Fibroblast of lung (primary cell): ENCODE measurements around the gene DMXL2. TPM values are rescaled to one million over a fixed set of nuclear protein-coding genes. Genes with fewer than 3 reads are reported as not detected.

Experiments used
- DNase-seq, 2 donors: peaks; one replicate each; pipeline versions ENCODE4 v3.0.0 to v3.0.0-alpha.2; 2010; ENCODE audit warnings: low read depth in 2 of 2
- H2AFZ ChIP-seq: 2 replicates; pipeline ENCODE4 v1.5.1; 2012; ENCODE audit warnings: low read length, control low read depth, inconsistent platforms
- H3K27ac ChIP-seq: 2 replicates; pipeline ENCODE4 v1.5.1; 2011; ENCODE audit warnings: low read length, control low read depth; ENCODE audit not compliant: insufficient read depth
- H3K27me3 ChIP-seq: 2 replicates; pipeline ENCODE4 v1.5.1; 2011; ENCODE audit warnings: mild to moderate bottlenecking, low read length; ENCODE audit not compliant: control insufficient read depth, insufficient read depth
- H3K36me3 ChIP-seq: 2 replicates; pipeline ENCODE4 v1.5.1; 2011; ENCODE audit warnings: low read length; ENCODE audit not compliant: control insufficient read depth, insufficient read depth
- H3K4me1 ChIP-seq: 2 replicates; pipeline ENCODE4 v1.5.1; 2011; ENCODE audit warnings: low read length; ENCODE audit not compliant: control insufficient read depth, insufficient read depth; ENCODE audit errors: extremely low read depth
- H3K4me2 ChIP-seq: 2 replicates; pipeline ENCODE4 v1.5.1; 2011; ENCODE audit warnings: low read length, control low read depth; ENCODE audit not compliant: insufficient read depth; ENCODE audit errors: extremely low read depth
- H3K4me3 ChIP-seq, 4 experiments: fragments of 200-600 bp in 1 of 4; sonication (generic) in 1 of 4; replicated peaks in 1 of 4; 2 replicates each; pipeline ENCODE4 v1.5.1; 2011 to 2016; ENCODE audit warnings: low read length in 4 of 4, low read depth in 3 of 4, mild to moderate bottlenecking in 3 of 4, control low read depth in 2 of 4, inconsistent platforms in 1 of 4, mixed read lengths in 1 of 4; ENCODE audit not compliant: insufficient read depth in 1 of 4; ENCODE audit errors: control extremely low read depth in 1 of 4
- H3K79me2 ChIP-seq: 2 replicates; pipeline ENCODE4 v1.5.1; 2012; ENCODE audit warnings: mild to moderate bottlenecking, low read length, inconsistent platforms; ENCODE audit not compliant: control insufficient read depth, insufficient read depth
- H3K9ac ChIP-seq: 2 replicates; pipeline ENCODE4 v1.5.1; 2011; ENCODE audit warnings: mild to moderate bottlenecking, low read length, control low read depth; ENCODE audit not compliant: insufficient read depth
- H3K9me3 ChIP-seq: 2 replicates; pipeline ENCODE4 v1.5.1; 2012; ENCODE audit warnings: low read depth, low read length; ENCODE audit not compliant: control insufficient read depth, insufficient read depth
- H4K20me1 ChIP-seq: 2 replicates; pipeline ENCODE4 v1.5.1; 2011; ENCODE audit warnings: low read length; ENCODE audit not compliant: control insufficient read depth, insufficient read depth; ENCODE audit errors: extremely low read depth
- CTCF ChIP-seq, 2 donors: IDR thresholded peaks in 1 of 2; conservative IDR thresholded peaks in 1 of 2; 1 replicate in 1 of 2; 2 replicates in 1 of 2; pipeline ENCODE4 v1.5.1; 2011 to 2012; ENCODE audit warnings: low read length in 2 of 2, control low read depth in 1 of 2, inconsistent platforms in 1 of 2, low read depth in 1 of 2, mild to moderate bottlenecking in 1 of 2
- EZH2 ChIP-seq: IDR thresholded peaks from 2 replicates; pipeline ENCODE4 v1.5.1; 2012; ENCODE audit warnings: low read length, control low read depth, mild to moderate bottlenecking; ENCODE audit errors: missing control alignments
- polyA plus RNA-seq, 2 donors: library from polyadenylated mRNA; depleted of rRNA in 1 of 2; stranded (reverse) in 1 of 2; unstranded in 1 of 2; fragments of >200 nt; gene quantifications; 2 replicates each; pipeline ENCODE4 v1.2.1, GENCODE V29; 2011 to 2012; ENCODE audit warnings: missing spikeins in 1 of 2
- total RNA-seq: library from RNA; depleted of rRNA; stranded (reverse); fragments of >200 nt; gene quantifications from 2 replicates; pipeline ENCODE4 v1.2.1, GENCODE V29; 2014

DMXL2 gene
- total and polyA plus RNA-seq, 2 donors (not counting 1 experiment from before 2014, with no cell fraction given): 9.4 to 31.2 TPM

- Histone ChIP-seq H3K36me3 (no peaks in the 10 kb centered on the region), H2AFZ (no peak overlapping the region), H3K4me2 (no peak overlapping the region), H3K9ac (no peak overlapping the region), H3K4me1 (no peaks in the 10 kb centered on the region), H3K27me3 (peaks cover 6% of the 10 kb centered on the region), H4K20me1 (no peaks in the 10 kb centered on the region), H3K9me3 (no peaks in the 10 kb centered on the region), H3K27ac (no peak overlapping the region), H3K79me2 (no peaks in the 10 kb centered on the region), H3K4me3 (no peak overlapping the region)
- no peak for TF ChIP-seq CTCF (conservative IDR thresholded peaks at IDR 0.05 in 1 of 2, IDR thresholded peaks at IDR 0.05 in 1 of 2; ENCODE audit: low read depth in 1 of 2, low read length in 2 of 2)
- no peak for TF ChIP-seq EZH2
- no peak for DNase-seq
Measured at GRCh38 chr15:51401051-51401780, 221.4 kb downstream of the DMXL2 start.

- Histone ChIP-seq H3K27ac (no peak overlapping the region), H4K20me1 (no peaks in the 10 kb centered on the region), H3K36me3 (no peaks in the 10 kb centered on the region), H3K4me1 (no peaks in the 10 kb centered on the region), H3K9ac (no peak overlapping the region), H3K4me2 (no peak overlapping the region), H3K9me3 (no peaks in the 10 kb centered on the region), H2AFZ (no peak overlapping the region), H3K4me3 (no peak overlapping the region), H3K27me3 (peaks cover 6% of the 10 kb centered on the region), H3K79me2 (no peaks in the 10 kb centered on the region)
- TF ChIP-seq CTCF (conservative IDR thresholded peaks at IDR 0.05 in 1 of 2, IDR thresholded peaks at IDR 0.05 in 1 of 2; ENCODE audit: low read depth in 1 of 2, low read length in 2 of 2): no peak
- DNase-seq: no peak
Measured at GRCh38 chr15:51398626-51399025, 223.9 kb downstream of the DMXL2 start.

Other genes with a start within 250 kb of the DMXL2 start
- not detected in 2 replicates for gene SCG3, start 58.7 kb upstream of the DMXL2 start, total RNA-seq
- not detected in 2 replicates for gene SCG3, start 58.7 kb upstream of the DMXL2 start, polyA plus RNA-seq
- gene LYSMD2, start 114.9 kb upstream of the DMXL2 start, total RNA-seq: 7.2 and 7.8 TPM in 2 replicates
- 10.1 and 12.3 TPM in 2 replicates for gene LYSMD2, start 114.9 kb upstream of the DMXL2 start, polyA plus RNA-seq
- gene TMOD2, start 128.8 kb upstream of the DMXL2 start, total RNA-seq: 8.0 and 11.2 TPM in 2 replicates
- gene TMOD2, start 128.8 kb upstream of the DMXL2 start, polyA plus RNA-seq: 5.4 and 7.0 TPM in 2 replicates
- gene TMOD3, start 206.9 kb upstream of the DMXL2 start, total RNA-seq: 30.6 and 35.3 TPM in 2 replicates
- gene TMOD3, start 206.9 kb upstream of the DMXL2 start, polyA plus RNA-seq: 19.8 and 33.7 TPM in 2 replicates